ENCODE data around the gene SLC12A8. TPM values are rescaled to one million over a fixed set of nuclear protein-coding genes. Genes with fewer than 3 reads are reported as not detected.

The SLC12A8 gene
- polyA plus RNA-seq, 1 of the 3 experiments (the other 2 are of a cell fraction): 7.5 TPM

DNA sequence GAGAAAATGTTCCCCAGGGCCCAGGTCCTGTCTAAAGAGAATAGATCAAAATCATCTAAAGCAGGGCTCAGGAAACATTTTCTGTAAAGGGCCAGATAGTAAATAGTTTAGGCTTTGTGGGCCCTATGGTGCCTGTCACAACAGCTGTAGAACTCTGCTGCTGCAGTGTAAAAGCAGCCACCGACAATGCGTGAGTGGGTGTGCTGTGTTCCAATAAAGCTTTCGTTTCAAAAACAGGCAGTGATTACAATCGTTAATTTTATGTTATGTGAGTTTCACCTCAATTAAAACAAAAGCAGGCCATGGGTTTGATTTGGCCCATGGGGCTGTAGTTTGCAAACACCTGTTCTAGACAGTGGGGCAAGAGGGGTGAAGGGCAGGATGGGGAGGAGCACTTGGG is 144.3 kb downstream of the SLC12A8 start:
- no peaks in the 10 kb centered on the region for H3K27me3 ChIP-seq (ENCODE audit: insufficient read depth)
- no peaks in the 10 kb centered on the region for H4K20me1 ChIP-seq (ENCODE audit: insufficient read depth)
- no peaks in the 10 kb centered on the region for H3K79me2 ChIP-seq (ENCODE audit: insufficient read depth)
- no peak overlapping the region for H3K27ac ChIP-seq (ENCODE audit: low read depth in 2 of 2, low read length in 1 of 2)
- no peaks in the 10 kb centered on the region for H3K36me3 ChIP-seq (replicated peaks in 1 of 2; ENCODE audit: control insufficient read depth in 1 of 2, insufficient read depth in 2 of 2, low read length in 1 of 2)
- CTCF ChIA-PET: no interaction called here
- no peak overlapping the region for H3K4me3 ChIP-seq (ENCODE audit: low read depth in 2 of 2, low read length in 1 of 2)
- peaks cover 4 to 6% of the 10 kb centered on the region in 2 experiments; a peak in 2 of 4 replicates for H3K4me1 ChIP-seq (ENCODE audit: control insufficient read depth in 1 of 2, insufficient read depth in 2 of 2, low read depth in 1 of 2, low read length in 1 of 2)
- H3K9ac ChIP-seq: no peak overlapping the region
- H3F3A ChIP-seq (replicated peaks; ENCODE audit: insufficient read depth): peaks cover 14% of the 10 kb centered on the region
- no peak for DNase-seq
- no peak for TF ChIP-seq EP300 (IDR thresholded peaks at IDR 0.05; ENCODE audit: borderline replicate concordance in 1 of 2, low read depth in 1 of 2, low read length in 1 of 2)
- no peak for TF ChIP-seq ELF1 (IDR thresholded peaks at IDR 0.05)
- TF ChIP-seq RFX5 (IDR thresholded peaks at IDR 0.05; ENCODE audit: low read length): no peak
- no peak for TF ChIP-seq CTCF (IDR thresholded peaks at IDR 0.05)
- TF ChIP-seq POLR2AphosphoS5 (IDR thresholded peaks at IDR 0.05; ENCODE audit: low read depth, low read length): no peak
- no peak for TF ChIP-seq SIN3A (IDR thresholded peaks at IDR 0.05; ENCODE audit: borderline replicate concordance, low read depth, low read length)
- no peak for TF ChIP-seq TCF12 (IDR thresholded peaks at IDR 0.05)
- TF ChIP-seq RCOR1 (IDR thresholded peaks at IDR 0.05; ENCODE audit: low read length): no peak
- no peak for TF ChIP-seq USF1 (IDR thresholded peaks at IDR 0.05; ENCODE audit: borderline replicate concordance, low read depth)
- no peak for TF ChIP-seq NFIC (IDR thresholded peaks at IDR 0.05; ENCODE audit: borderline replicate concordance)
- TF ChIP-seq, protein P1, sequence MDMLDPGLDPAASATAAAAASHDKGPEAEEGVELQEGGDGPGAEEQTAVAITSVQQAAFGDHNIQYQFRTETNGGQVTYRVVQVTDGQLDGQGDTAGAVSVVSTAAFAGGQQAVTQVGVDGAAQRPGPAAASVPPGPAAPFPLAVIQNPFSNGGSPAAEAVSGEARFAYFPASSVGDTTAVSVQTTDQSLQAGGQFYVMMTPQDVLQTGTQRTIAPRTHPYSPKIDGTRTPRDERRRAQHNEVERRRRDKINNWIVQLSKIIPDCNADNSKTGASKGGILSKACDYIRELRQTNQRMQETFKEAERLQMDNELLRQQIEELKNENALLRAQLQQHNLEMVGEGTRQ (IDR thresholded peaks at IDR 0.05; ENCODE audit: borderline replicate concordance, low read depth, low read length): no peak
- no peak for TF ChIP-seq NRF1 (IDR thresholded peaks at IDR 0.05; ENCODE audit: low read depth, low read length)
- TF ChIP-seq, protein P2, sequence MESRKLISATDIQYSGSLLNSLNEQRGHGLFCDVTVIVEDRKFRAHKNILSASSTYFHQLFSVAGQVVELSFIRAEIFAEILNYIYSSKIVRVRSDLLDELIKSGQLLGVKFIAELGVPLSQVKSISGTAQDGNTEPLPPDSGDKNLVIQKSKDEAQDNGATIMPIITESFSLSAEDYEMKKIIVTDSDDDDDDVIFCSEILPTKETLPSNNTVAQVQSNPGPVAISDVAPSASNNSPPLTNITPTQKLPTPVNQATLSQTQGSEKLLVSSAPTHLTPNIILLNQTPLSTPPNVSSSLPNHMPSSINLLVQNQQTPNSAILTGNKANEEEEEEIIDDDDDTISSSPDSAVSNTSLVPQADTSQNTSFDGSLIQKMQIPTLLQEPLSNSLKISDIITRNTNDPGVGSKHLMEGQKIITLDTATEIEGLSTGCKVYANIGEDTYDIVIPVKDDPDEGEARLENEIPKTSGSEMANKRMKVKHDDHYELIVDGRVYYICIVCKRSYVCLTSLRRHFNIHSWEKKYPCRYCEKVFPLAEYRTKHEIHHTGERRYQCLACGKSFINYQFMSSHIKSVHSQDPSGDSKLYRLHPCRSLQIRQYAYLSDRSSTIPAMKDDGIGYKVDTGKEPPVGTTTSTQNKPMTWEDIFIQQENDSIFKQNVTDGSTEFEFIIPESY (IDR thresholded peaks at IDR 0.05; ENCODE audit: borderline replicate concordance, low read depth): no peak
- TF ChIP-seq MXI1 (IDR thresholded peaks at IDR 0.05; ENCODE audit: low read depth, low read length): no peak
- no peak for TF ChIP-seq YY1 (IDR thresholded peaks at IDR 0.05; ENCODE audit: low read depth)
- no peak for TF ChIP-seq RXRA (IDR thresholded peaks at IDR 0.05; ENCODE audit: borderline replicate concordance, low read depth)
- no peak for TF ChIP-seq FOXM1 (IDR thresholded peaks at IDR 0.05; ENCODE audit: low read depth)
- TF ChIP-seq MAX (IDR thresholded peaks at IDR 0.05; ENCODE audit: low read depth): no peak
- no peak for TF ChIP-seq GATA2 (CRISPR knock-in tag; IDR thresholded peaks at IDR 0.05)
- TF ChIP-seq FOXJ3 (CRISPR knock-in tag; IDR thresholded peaks at IDR 0.05): no peak
- H3K4me2 ChIP-seq: no peak overlapping the region
- POLR2A ChIA-PET: no interaction called here
- WGBS (ENCODE audit: low lambda C conversion rate): 97% methylated on average over 4 of the region's 4 CpGs
- H3K9me2 ChIP-seq: no peaks in the 10 kb centered on the region
- H3K9me3 ChIP-seq: no peaks in the 10 kb centered on the region
- H2AFZ ChIP-seq (ENCODE audit: low read depth): no peak overlapping the region

Data from SK-N-SH (cell line).